Islet precursor cell (in vitro differentiated cells): ENCODE data around the gene SPTBN1.
A peak's percentile ranks its signal among the peaks of the same experiment; 100 is the strongest.

Experiments
- DNase-seq: peaks from one replicate; pipeline ENCODE4 v3.0.0-alpha.2; 2018

The SPTBN1 gene

GRCh38 chr2:54577944-54578647, 122.0 kb downstream of the SPTBN1 start:
- no peak for DNase-seq

GRCh38 chr2:54578648-54579045, 122.5 kb downstream of the SPTBN1 start:
- DNase-seq = no peak

- peak; percentile 34 for DNase-seq
These were observed 123.0 kb downstream of the SPTBN1 start for GRCh38 chr2:54579061-54579681.

GRCh38 chr2:54579682-54580620, 123.8 kb downstream of the SPTBN1 start:
- DNase-seq = peak; percentile 30

- DNase-seq = peak; percentile 53
These were observed 125.4 kb downstream of the SPTBN1 start for GRCh38 chr2:54581326-54582039.

- DNase-seq = peak; percentile 4
These were observed 126.9 kb downstream of the SPTBN1 start for GRCh38 chr2:54582987-54583386.

GRCh38 chr2:54584598-54584997, 128.5 kb downstream of the SPTBN1 start:
- peak; percentile 21 for DNase-seq

- peak; percentile 6 for DNase-seq
These were observed 129.1 kb downstream of the SPTBN1 start for GRCh38 chr2:54585136-54585733.

GRCh38 chr2:54586062-54586461, 129.9 kb downstream of the SPTBN1 start:
- DNase-seq = peak; percentile 4

- DNase-seq = no peak
These were observed 130.4 kb downstream of the SPTBN1 start for GRCh38 chr2:54586494-54586893.

- DNase-seq = peak; percentile 19
These were observed 131.3 kb downstream of the SPTBN1 start for GRCh38 chr2:54587171-54588016.

- DNase-seq = peak; percentile 10
These were observed 132.2 kb downstream of the SPTBN1 start for GRCh38 chr2:54588244-54588899.

- no peak for DNase-seq
These were observed 132.9 kb downstream of the SPTBN1 start for GRCh38 chr2:54589038-54589339.

- DNase-seq = peak; percentile 33
These were observed 133.5 kb downstream of the SPTBN1 start for GRCh38 chr2:54589340-54590215.

- DNase-seq = peak; percentile 29
These were observed 134.3 kb downstream of the SPTBN1 start for GRCh38 chr2:54590216-54591120.

GRCh38 chr2:54591551-54591950, 135.4 kb downstream of the SPTBN1 start:
- no peak for DNase-seq

- DNase-seq = peak; percentile 22
These were observed 137.1 kb downstream of the SPTBN1 start for GRCh38 chr2:54593249-54593648.

- peak; percentile 22 for DNase-seq
These were observed 137.9 kb downstream of the SPTBN1 start for GRCh38 chr2:54594048-54594447.
